HepG2 (cell line): ENCODE data around the gene GBA3. TPM values are rescaled to one million over a fixed set of nuclear protein-coding genes. Genes with fewer than 3 reads are reported as not detected.

Experiments
- polyA plus RNA-seq, 8 experiments: library from polyadenylated mRNA; depleted of rRNA in 3 of 8; stranded (reverse) in 7 of 8; unstranded in 1 of 8; fragments of >200 nt; fragmentation: Illumina TruSeq in 4 of 8; extraction: Trizol in 4 of 8; gene quantifications; 2 replicates each; pipeline versions ENCODE4 v1.2.1 to v1.2.3, GENCODE V29; 2011 to 2016; ENCODE audit warnings: low read depth in 4 of 8, missing spikeins in 1 of 8, mixed read lengths in 1 of 8; ENCODE audit not compliant: insufficient read depth in 1 of 8
- total RNA-seq, 5 experiments: library from RNA; depleted of rRNA; stranded (reverse); fragments of >200 nt; fragmentation: Illumina TruSeq; extraction: Trizol; gene quantifications; 2 replicates each; pipeline ENCODE4 v1.2.3, GENCODE V29; 2016; ENCODE audit warnings: low read depth in 1 of 5

Gene GBA3
- total and polyA plus RNA-seq, 2 of the 13 experiments (the other 11 are each of a cell fraction or from before 2014, with no cell fraction given) = 0.18 TPM; not detected in 1

Other genes starting within 250 kb of the GBA3 start
- 29.6 and 40.8 TPM in 2 replicates for gene ADGRA3, start 176.9 kb upstream of the GBA3 start, total RNA-seq (2016; rRNA removed; fragmentation: Illumina TruSeq; extraction: Trizol)
- gene ADGRA3, start 176.9 kb upstream of the GBA3 start, polyA plus RNA-seq (2011; rRNA removed) = 32.2 and 34.8 TPM in 2 replicates